Fibroblast of pulmonary artery (primary cell): ENCODE results near the gene OAF.
A peak's percentile ranks its signal among the peaks of the same experiment; 100 is the strongest.

Source experiments
- DNase-seq: peaks from one replicate; pipeline ENCODE4 v3.0.0-alpha.2; 2010; ENCODE audit warnings: low read depth
- H3K4me3 ChIP-seq: replicated peaks from 2 replicates; pipeline ENCODE4 v1.5.1; 2011; ENCODE audit warnings: low read depth, mild to moderate bottlenecking, control low read depth, low read length, moderate library complexity
- TF ChIP-seq, protein P1 (sequence below): IDR thresholded peaks from 2 replicates; pipeline ENCODE4 v1.5.1; 2011; ENCODE audit warnings: mild to moderate bottlenecking, control low read depth, low read length, inconsistent platforms; ENCODE audit errors: missing control alignments

Gene OAF

GRCh38 chr11:120210626-120211521 lies at the start of gene OAF:
TSS of gene OAF (plus strand) at chr11:120211032. CDS start at chr11:120211280, 248 bp downstream.
- peak within 1 kb of the TSS; percentile 74 for H3K4me3 ChIP-seq
- peak; percentile 85 for DNase-seq
- TF ChIP-seq, protein P1, sequence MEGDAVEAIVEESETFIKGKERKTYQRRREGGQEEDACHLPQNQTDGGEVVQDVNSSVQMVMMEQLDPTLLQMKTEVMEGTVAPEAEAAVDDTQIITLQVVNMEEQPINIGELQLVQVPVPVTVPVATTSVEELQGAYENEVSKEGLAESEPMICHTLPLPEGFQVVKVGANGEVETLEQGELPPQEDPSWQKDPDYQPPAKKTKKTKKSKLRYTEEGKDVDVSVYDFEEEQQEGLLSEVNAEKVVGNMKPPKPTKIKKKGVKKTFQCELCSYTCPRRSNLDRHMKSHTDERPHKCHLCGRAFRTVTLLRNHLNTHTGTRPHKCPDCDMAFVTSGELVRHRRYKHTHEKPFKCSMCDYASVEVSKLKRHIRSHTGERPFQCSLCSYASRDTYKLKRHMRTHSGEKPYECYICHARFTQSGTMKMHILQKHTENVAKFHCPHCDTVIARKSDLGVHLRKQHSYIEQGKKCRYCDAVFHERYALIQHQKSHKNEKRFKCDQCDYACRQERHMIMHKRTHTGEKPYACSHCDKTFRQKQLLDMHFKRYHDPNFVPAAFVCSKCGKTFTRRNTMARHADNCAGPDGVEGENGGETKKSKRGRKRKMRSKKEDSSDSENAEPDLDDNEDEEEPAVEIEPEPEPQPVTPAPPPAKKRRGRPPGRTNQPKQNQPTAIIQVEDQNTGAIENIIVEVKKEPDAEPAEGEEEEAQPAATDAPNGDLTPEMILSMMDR, result no peak

DNA sequence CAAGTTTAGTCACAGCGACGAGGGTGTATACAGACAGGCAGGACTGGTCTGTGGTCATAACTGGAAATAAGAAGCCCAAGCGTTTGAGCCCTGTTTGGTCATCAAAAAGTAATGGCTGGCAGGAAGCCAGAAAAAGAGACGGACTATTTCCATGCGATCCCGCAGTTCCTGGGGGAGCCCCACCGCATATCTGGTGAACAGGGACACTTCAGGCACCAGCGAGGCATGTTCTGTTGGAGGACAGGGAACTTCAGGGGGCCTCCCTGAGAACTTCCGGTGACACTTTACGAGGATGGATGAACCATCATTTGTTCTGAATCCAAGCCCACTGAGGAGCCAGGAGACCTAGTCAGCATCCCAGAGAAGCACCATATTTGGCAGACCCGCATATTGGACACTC lies 43.2 kb upstream of the OAF start:
- TF ChIP-seq, protein P1, result no peak
- no peak overlapping the region for H3K4me3 ChIP-seq
- DNase-seq, result no peak

DNA sequence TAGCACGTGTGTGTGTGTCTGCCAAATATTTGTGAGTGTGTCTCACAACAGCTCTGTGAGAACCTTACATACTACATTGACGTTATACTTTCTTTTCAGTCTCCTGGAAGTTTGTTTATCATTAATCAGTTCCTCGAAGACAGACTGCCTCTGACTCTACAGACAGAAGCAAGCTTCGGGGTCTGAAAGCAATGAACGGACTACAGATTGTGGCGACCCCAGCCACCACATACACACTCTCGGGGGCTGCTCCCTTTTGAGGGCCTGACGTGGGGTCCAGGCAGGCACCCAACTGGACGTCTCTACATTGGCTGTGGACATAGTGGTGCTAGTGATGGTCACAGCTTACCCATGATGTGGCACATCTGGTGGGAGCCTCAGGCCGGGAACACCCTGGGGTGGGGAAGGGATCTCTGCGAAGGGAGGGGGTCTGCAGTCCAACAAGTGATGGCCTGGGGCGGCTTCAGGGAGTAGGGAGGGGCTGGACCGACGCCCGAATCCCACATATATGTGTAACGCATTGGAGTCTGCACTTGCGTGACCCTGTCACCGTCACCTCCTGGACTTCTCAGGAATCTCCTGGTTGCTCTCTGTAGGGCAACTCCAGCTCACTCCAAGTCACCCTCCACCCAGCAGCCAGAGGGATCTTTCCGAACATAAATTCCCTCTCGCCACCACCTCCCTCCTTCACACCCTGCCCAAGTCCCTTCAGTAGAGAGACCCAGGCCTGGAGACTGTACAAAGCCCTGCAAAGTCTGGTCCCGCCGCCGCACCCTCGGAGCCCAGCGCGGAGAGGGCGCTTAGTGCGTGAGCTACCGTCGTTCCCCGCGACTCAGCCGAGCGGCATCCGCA lies 42.5 kb upstream of the OAF start:
- DNase-seq, result no peak
- TF ChIP-seq, protein P1, result no peak
- H3K4me3 ChIP-seq, result peak overlapping the region; percentile 53

GRCh38 chr11:120168960-120169681 lies 41.7 kb upstream of the OAF start:
- DNase-seq, result peak; percentile 57
- TF ChIP-seq, protein P1, result peak; percentile 23
- H3K4me3 ChIP-seq, result peak overlapping the region; percentile 53

DNA sequence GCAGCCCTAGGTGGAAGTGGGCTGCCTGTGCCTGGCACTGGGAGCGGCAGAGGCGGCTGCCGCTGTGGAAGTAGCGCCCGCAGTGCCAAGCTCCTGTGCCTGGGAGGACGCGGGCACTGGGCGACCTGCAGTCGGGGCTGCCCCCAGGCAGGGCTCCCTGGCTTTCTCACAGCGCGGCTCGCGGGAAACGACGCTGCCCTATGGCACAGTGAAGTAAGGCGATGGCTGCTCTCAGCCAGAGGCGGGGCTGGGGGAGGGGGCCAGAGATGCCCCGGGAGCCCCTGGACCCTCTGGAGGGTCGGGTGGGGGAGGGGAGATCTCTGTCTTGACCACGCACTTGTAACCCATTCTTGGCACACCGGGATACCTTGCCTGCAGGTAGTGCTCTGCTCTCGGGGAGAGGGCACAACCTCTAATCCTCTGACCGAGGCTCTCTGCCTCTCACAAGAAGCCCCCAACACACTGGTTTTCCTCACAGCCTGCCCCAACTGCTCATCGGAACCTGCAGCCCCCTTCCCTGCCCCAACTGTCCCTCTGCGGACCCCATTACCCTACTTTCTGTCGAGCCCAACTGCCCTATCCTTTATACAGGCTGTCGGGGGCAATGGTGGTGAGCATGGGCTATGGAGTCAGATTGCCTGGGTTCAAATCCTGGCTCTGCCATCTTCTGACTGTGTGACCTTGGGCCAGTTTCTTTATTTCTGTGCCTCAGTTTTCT lies 40.7 kb upstream of the OAF start:
- no peak overlapping the region for H3K4me3 ChIP-seq
- DNase-seq, result no peak
- TF ChIP-seq, protein P1, result no peak

DNA sequence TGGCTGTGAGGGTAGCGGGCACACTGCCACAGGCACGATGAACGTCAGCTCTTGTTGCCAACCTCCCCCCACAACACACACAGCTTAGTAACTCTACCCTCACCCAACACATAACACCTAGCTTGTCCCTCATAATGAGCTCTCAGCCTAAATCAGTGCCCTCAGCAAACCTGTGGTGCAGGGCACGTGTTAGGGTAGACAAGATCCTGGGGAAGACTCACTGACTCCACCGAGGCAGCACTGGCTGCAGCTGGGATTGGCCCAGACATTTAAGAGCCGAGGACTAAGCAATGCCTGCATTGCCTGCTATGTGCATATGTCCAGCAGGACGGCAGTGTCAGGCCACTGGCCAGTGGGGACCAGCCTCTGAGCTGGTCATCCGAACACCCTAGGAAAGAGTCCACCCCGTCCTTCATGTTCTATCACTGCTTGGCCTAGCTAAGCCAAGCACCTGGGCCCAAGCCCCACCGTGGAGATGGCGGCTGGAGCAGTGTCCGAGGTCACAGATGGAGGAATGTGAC lies 40.0 kb upstream of the OAF start:
- H3K4me3 ChIP-seq, result no peak overlapping the region
- TF ChIP-seq, protein P1, result no peak
- DNase-seq, result no peak
